RWPE2 (cell line): ENCODE data around the gene MEG3.

Source experiments
- ATAC-seq: fragments of 200-7000 bp; cut with Tn5 transposase; 3 replicates; pipeline ENCODE4 v1.9.1; 2021; ENCODE audit warnings: low read depth
- DNase-seq: peaks from one replicate; pipeline ENCODE4 v3.0.0-alpha.2; 2020; ENCODE audit warnings: low spot score
- H3K27ac ChIP-seq: fragments of 450-650 bp; 2 replicates; pipeline ENCODE4 v1.5.1; 2017; ENCODE audit warnings: mild to moderate bottlenecking; ENCODE audit not compliant: poor library complexity, severe bottlenecking
- H3K27me3 ChIP-seq: fragments of 250-450 bp; sonication (Bioruptor Pico); 2 replicates; pipeline ENCODE4 v1.5.1; 2021; ENCODE audit warnings: mild to moderate bottlenecking, moderate library complexity; ENCODE audit not compliant: insufficient read depth, poor library complexity, severe bottlenecking
- H3K36me3 ChIP-seq: fragments of 250-450 bp; sonication (Bioruptor Pico); 2 replicates; pipeline ENCODE4 v1.5.1; 2020; ENCODE audit warnings: low read depth, mild to moderate bottlenecking, moderate library complexity
- H3K4me1 ChIP-seq: fragments of 250-450 bp; sonication (Bioruptor Pico); 2 replicates; pipeline ENCODE4 v1.5.1; 2021; ENCODE audit warnings: mild to moderate bottlenecking, moderate library complexity; ENCODE audit not compliant: insufficient read depth, poor library complexity, severe bottlenecking
- H3K4me3 ChIP-seq: fragments of 250-450 bp; sonication (Bioruptor Pico); 2 replicates; pipeline ENCODE4 v1.5.1; 2021; ENCODE audit warnings: mild to moderate bottlenecking, moderate library complexity; ENCODE audit not compliant: severe bottlenecking
- H3K9me3 ChIP-seq: fragments of 250-450 bp; sonication (Bioruptor Pico); 2 replicates; pipeline ENCODE4 v1.5.1; 2021; ENCODE audit warnings: mild to moderate bottlenecking, moderate library complexity; ENCODE audit not compliant: severe bottlenecking
- TF ChIP-seq, protein P1 (sequence below): fragments of 450-650 bp; IDR thresholded peaks from one replicate; pipeline ENCODE4 v1.5.1; 2017; ENCODE audit warnings: mild to moderate bottlenecking, moderate library complexity; ENCODE audit not compliant: poor library complexity, severe bottlenecking

Gene MEG3

DNA sequence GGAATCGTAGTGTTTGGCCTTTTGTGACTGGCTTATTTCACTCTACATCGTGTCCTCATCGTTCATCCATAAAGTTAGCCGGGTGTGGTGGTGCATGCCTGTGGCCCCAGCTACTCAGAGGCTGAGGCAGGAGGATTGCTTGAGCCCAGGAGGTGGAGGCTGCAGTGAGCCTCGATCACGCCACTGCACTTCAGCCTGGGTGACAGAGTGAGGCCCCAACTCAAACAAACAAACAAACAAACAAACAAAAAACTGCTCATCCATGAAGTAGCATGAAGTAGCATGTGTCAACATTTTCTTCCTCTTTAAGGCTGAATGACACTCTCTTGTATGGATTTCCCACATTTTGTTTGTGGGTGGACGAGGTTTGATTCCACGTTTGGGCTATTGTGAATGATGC is 44.0 kb upstream of the MEG3 start:
- ATAC-seq (no peak), DNase-seq (peak; percentile 22)
- Histone ChIP-seq H3K36me3 (no peaks in the 10 kb centered on the region), H3K9me3 (no peaks in the 10 kb centered on the region), H3K27me3 (no peaks in the 10 kb centered on the region), H3K27ac (no peak overlapping the region), H3K4me1 (no peaks in the 10 kb centered on the region), H3K4me3 (no peak overlapping the region)
- TF ChIP-seq, protein P1, sequence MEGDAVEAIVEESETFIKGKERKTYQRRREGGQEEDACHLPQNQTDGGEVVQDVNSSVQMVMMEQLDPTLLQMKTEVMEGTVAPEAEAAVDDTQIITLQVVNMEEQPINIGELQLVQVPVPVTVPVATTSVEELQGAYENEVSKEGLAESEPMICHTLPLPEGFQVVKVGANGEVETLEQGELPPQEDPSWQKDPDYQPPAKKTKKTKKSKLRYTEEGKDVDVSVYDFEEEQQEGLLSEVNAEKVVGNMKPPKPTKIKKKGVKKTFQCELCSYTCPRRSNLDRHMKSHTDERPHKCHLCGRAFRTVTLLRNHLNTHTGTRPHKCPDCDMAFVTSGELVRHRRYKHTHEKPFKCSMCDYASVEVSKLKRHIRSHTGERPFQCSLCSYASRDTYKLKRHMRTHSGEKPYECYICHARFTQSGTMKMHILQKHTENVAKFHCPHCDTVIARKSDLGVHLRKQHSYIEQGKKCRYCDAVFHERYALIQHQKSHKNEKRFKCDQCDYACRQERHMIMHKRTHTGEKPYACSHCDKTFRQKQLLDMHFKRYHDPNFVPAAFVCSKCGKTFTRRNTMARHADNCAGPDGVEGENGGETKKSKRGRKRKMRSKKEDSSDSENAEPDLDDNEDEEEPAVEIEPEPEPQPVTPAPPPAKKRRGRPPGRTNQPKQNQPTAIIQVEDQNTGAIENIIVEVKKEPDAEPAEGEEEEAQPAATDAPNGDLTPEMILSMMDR: no peak

DNA sequence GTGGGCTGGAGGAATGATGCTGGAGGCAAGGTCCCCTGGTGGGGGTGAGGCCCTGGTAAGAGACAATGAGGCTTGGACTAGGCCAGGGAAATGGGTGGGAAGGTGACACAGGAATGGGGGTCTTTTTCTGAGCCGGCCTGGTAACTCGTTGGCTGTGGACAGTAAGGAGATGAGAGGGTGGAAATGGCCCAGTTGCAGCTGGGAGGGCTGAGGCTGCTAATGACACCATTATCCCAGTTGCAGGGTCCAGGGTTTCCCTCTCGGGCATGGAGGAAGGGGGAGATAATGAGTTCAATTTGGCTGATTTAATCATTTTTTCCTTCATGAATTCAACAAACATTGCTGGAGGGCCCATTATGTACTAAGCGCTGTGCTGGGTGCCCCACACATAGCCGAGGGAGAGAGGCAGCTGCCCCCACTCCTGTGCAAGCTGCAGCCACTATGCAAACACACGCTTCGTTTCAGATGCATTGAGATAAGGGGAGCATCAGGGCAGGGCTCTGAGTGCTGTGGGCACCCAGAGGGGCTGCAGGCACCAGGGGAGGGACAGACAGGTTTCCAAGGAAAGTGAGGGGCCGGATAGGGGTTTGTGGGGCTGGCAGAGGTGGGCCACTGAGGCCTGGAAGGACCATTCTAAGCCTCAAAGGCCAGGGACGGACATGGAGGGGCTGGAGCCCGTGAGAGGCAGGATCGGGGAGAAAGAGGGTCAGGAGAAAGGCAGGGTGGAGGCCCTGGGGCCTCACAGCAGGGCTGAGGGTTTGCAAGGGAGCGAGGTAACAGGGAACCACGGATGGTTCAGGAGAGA is 43.2 kb upstream of the MEG3 start:
- Histone ChIP-seq H3K4me3 (no peak overlapping the region), H3K9me3 (no peaks in the 10 kb centered on the region), H3K27me3 (no peaks in the 10 kb centered on the region), H3K27ac (no peak overlapping the region), H3K4me1 (no peaks in the 10 kb centered on the region), H3K36me3 (no peaks in the 10 kb centered on the region)
- ATAC-seq (no peak), DNase-seq (peak; percentile 51)
- TF ChIP-seq, protein P1: no peak

DNA sequence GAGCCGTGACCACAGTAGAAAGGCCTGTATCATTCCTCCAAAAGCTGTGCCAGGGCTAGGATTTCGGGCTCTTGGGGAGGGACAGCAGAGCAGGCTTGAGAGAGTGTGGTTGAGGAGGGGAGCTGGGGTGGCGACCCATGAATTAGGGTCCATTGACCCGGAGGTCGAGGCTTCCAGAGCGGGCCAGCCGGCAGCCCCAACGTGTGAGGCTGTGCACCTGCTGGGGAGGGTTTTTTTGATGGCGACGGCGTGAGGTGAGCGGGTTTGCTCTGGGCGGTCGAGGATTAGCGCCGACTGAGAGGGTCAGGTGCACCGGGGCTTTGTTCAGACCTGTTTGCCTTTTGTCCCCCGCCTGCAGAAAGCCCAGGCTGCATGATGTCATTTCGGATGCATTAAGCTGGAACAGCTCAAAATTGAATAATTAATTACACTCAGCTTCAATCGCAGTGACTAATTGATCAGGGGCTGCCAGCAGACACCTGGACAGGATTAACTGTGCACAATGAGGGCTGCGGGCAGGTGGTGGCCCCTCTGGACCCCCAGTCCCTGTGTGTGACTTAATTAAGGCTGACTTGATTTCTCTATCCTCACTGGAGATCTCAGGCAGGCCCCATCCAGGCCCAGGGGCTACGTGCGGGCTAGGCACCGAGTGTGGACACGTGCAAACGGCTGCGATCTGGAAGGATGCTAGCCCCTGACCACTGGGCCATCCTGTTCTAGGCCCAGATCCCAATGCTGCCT is 42.1 kb upstream of the MEG3 start:
- ATAC-seq: no peak
- peak; percentile 62 for DNase-seq
- no peaks in the 10 kb centered on the region for H3K4me1 ChIP-seq
- no peaks in the 10 kb centered on the region for H3K36me3 ChIP-seq
- TF ChIP-seq, protein P1: no peak
- no peak overlapping the region for H3K27ac ChIP-seq
- H3K9me3 ChIP-seq: no peaks in the 10 kb centered on the region
- no peaks in the 10 kb centered on the region for H3K27me3 ChIP-seq
- H3K4me3 ChIP-seq: no peak overlapping the region

DNA sequence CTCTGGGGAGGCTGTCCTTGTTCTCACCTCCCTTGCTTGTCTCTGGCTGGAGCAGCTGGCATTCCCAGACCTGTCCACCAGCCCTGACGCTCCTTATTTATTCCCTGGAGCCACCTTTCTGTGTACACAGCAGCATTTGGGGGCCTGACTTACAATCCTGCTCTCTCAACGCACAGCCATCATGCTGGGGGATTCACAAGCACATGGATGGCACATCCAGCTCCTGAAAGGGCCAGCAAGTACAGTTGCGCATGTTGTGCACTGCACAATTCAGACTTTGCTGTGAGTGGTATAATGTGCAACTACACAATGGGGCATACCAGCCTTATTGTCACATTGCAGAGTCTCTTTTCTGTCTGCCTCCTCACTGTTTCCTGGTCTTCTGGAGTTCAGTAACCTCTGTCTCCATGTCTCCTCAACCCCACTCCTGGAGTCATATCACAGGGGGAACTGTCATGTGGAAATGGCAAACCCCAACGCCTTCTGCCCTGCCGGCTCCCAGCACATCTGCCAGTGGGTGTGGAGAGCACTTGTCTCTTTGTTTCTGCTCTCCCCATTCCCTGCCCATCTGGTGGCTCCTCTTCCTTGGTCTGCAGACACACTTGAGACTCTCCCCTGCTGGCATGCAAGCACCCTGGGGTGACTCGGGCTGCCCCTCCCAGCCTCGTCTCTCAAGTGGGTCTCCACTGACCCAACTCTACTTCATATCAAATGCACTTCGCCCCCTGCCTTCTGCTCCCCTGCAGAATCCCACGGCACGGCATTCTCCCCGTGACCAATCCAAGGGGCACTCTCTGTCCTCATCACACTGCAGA is 41.2 kb upstream of the MEG3 start:
- Histone ChIP-seq H3K9me3 (no peaks in the 10 kb centered on the region), H3K27me3 (no peaks in the 10 kb centered on the region), H3K27ac (no peak overlapping the region), H3K36me3 (no peaks in the 10 kb centered on the region), H3K4me3 (no peak overlapping the region), H3K4me1 (no peaks in the 10 kb centered on the region)
- DNase-seq (peak; percentile 40), ATAC-seq (no peak)
- TF ChIP-seq, protein P1: no peak
